Upper lobe of right lung (tissue), 1 donor: Measurements from ENCODE around the gene WWOX. TPM values are rescaled to one million over a fixed set of nuclear protein-coding genes. Genes with fewer than 3 reads are reported as not detected.

Experiments
- ATAC-seq: fragments of 200-7000 bp; cut with Tn5 transposase; one replicate; pipeline ENCODE4 v1.9.1; 2020; ENCODE audit warnings: mild to moderate bottlenecking, moderate library complexity
- DNase-seq: peaks from one replicate; pipeline ENCODE4 v3.0.0-alpha.2; 2020
- H3K27ac ChIP-seq: fragments of 200-600 bp; one replicate; pipeline ENCODE4 v1.8.0; 2022
- H3K27me3 ChIP-seq: fragments of 200-600 bp; one replicate; pipeline ENCODE4 v1.8.0; 2022; ENCODE audit warnings: mild to moderate bottlenecking
- H3K36me3 ChIP-seq: fragments of 200-600 bp; one replicate; pipeline ENCODE4 v1.8.0; 2022
- H3K4me1 ChIP-seq: fragments of 200-600 bp; one replicate; pipeline ENCODE4 v1.8.0; 2022
- H3K4me3 ChIP-seq: fragments of 200-600 bp; one replicate; pipeline ENCODE4 v1.8.0; 2022; ENCODE audit warnings: mild to moderate bottlenecking
- H3K9me3 ChIP-seq: fragments of 200-600 bp; one replicate; pipeline ENCODE4 v1.8.0; 2022
- intact Hi-C: fragments of 100-400 bp; cut with DNase I; formaldehyde crosslinking; loops from one replicate; pipeline ENCODE4 v1.11.0; 2022
- total RNA-seq: library from RNA; stranded (reverse); fragmentation: NEBNext Ultra II Directional; extraction: Animal tissue kit (Norgen Biotek cat#: 25700); gene quantifications from one replicate; pipeline ENCODE4 v1.2.1, GENCODE V29; 2021
- TF ChIP-seq, protein P1 (sequence below): fragments of 200-600 bp; IDR thresholded peaks from one replicate; pipeline ENCODE4 v1.8.0; 2022; ENCODE audit warnings: antibody characterized with exemption
- donor health status: DM: no; HTN: yes; CAD: no; lungs with severe emphysema.

Gene WWOX
- total RNA-seq, 1 donor from 2014 or later: 17.0 TPM

DNA sequence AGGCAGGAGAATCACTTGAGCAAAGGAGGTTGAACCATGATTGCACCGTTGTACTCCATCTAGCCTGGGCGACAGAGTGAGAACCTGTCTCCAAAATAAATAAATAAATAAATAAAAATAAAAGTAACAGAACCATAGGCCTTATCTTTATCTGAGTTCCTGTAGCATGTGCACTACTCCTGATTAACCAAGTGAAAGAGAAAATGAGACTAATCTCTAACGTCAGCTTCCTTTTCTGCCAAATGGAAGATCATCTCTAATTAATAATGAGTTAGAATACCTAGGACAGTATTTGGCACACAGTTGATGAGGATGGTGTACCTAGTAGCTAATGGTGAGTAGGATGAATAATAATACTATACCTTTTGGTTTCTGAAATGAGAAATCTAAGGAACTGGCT lies 520.4 kb downstream of the WWOX start:
- Histone ChIP-seq H3K27me3 (no peaks in the 10 kb centered on the region), H3K4me1 (no peaks in the 10 kb centered on the region), H3K27ac (no peak overlapping the region), H3K4me3 (no peak overlapping the region), H3K9me3 (no peaks in the 10 kb centered on the region), H3K36me3 (no peaks in the 10 kb centered on the region)
- intact Hi-C loops: no loop called here
- no peak for DNase-seq
- TF ChIP-seq, protein P1, sequence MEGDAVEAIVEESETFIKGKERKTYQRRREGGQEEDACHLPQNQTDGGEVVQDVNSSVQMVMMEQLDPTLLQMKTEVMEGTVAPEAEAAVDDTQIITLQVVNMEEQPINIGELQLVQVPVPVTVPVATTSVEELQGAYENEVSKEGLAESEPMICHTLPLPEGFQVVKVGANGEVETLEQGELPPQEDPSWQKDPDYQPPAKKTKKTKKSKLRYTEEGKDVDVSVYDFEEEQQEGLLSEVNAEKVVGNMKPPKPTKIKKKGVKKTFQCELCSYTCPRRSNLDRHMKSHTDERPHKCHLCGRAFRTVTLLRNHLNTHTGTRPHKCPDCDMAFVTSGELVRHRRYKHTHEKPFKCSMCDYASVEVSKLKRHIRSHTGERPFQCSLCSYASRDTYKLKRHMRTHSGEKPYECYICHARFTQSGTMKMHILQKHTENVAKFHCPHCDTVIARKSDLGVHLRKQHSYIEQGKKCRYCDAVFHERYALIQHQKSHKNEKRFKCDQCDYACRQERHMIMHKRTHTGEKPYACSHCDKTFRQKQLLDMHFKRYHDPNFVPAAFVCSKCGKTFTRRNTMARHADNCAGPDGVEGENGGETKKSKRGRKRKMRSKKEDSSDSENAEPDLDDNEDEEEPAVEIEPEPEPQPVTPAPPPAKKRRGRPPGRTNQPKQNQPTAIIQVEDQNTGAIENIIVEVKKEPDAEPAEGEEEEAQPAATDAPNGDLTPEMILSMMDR: no peak
- ATAC-seq: no peak

DNA sequence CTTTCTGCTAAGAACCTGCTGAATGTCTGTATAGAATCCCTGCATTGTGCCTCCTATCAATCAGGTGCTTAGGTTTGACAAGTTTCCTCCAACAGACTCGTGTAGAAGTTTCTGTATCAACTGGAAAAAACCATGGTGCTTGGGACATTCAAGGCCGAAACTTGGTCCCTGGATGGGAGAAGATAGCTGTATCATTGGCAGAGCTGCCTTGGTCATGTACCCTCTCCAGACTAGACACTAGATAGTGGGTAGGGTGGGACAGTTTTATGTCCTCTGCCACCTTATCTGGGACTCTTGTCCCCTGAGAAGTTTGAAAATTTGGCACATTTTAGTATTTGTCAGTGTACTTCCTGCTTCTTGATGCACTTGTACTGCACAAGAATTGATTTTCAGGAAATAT lies 520.8 kb downstream of the WWOX start:
- ATAC-seq (no peak), DNase-seq (no peak)
- intact Hi-C loops: no loop called here
- Histone ChIP-seq H3K4me1 (no peaks in the 10 kb centered on the region), H3K9me3 (no peaks in the 10 kb centered on the region), H3K27me3 (no peaks in the 10 kb centered on the region), H3K36me3 (no peaks in the 10 kb centered on the region), H3K27ac (no peak overlapping the region), H3K4me3 (no peak overlapping the region)
- TF ChIP-seq, protein P1: no peak

DNA sequence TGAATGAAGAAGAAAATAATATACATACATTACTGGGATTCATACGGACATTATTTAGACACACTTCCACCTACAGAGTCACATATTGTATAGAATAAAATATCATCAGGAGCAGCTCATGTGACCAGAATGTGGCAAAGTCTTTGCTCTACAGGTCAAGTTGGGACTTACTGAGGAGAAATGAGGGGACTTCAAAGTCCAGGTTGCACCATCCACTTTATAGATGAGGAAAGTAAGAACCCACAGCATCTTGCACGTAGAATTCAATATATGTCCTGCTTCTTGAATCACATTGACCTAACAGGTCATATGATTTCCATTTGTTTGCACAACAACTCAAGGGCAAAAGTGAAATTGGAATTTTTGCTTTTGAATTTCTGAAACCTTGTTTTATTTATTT lies 524.3 kb downstream of the WWOX start:
- H3K4me3 ChIP-seq: no peak overlapping the region
- no peaks in the 10 kb centered on the region for H3K4me1 ChIP-seq
- no peaks in the 10 kb centered on the region for H3K9me3 ChIP-seq
- DNase-seq (no peak), ATAC-seq (no peak)
- no peaks in the 10 kb centered on the region for H3K27me3 ChIP-seq
- intact Hi-C loops: no loop called here
- TF ChIP-seq, protein P1: no peak
- no peaks in the 10 kb centered on the region for H3K36me3 ChIP-seq
- H3K27ac ChIP-seq: no peak overlapping the region

DNA sequence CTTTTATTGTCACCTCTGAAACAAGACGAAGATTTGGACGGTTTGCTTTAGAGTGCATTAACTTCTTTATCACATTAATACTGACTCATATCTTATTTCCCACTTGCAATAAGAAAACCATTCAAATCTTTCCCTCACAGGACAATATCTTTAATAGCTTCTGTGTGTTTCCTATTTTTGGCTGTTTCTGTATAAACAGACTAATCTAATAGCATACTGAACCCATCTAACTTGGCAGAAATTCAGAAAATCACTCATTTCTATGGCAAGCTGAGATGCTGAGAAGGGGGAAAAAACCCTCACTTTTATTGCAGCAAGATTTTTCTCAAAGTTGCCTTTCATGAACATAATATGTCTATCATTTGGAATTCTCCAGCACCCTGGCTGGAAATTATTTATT lies 524.9 kb downstream of the WWOX start:
- ATAC-seq: no peak
- intact Hi-C loops: no loop called here

DNA sequence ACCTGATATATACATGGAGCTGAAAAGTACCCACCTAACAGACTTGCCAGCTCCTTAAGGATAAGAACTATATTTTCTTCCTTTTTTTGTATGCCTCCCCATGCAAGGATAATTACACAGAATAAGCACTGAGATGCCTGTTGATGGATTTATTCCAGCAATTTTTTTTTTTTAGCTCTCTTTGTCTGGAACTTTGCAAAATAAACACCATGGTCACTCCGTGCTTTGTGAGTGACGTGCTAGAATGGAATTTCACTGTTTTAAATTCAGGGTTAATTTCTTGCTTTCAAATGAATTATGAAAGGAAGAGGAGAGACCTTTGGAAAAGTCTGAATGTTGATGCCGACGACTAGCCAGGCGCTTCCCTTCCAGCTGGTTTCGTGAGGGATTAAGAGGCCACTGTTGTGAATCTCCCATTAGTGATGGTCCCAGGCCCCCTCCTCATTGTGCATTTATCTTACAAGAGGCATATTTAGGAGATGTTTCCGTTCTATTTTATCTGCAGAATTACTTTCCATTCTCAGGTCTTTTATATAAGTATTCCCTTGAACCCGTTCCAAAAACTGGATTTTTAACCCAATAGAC lies 529.1 kb downstream of the WWOX start:
- ATAC-seq: no peak
- Histone ChIP-seq H3K27ac (no peak overlapping the region), H3K4me1 (no peaks in the 10 kb centered on the region), H3K27me3 (no peaks in the 10 kb centered on the region), H3K9me3 (no peaks in the 10 kb centered on the region), H3K36me3 (no peaks in the 10 kb centered on the region), H3K4me3 (no peak overlapping the region)
- TF ChIP-seq, protein P1: no peak
- DNase-seq: no peak
- intact Hi-C loops: no loop called here

More for the DNA sequence above, 524.9 kb downstream of the WWOX start:
- TF ChIP-seq, protein P1: no peak
- H3K36me3 ChIP-seq: no peaks in the 10 kb centered on the region
- no peaks in the 10 kb centered on the region for H3K27me3 ChIP-seq
- DNase-seq: no peak
- no peaks in the 10 kb centered on the region for H3K4me1 ChIP-seq
- H3K4me3 ChIP-seq: no peak overlapping the region
- H3K27ac ChIP-seq: no peak overlapping the region
- no peaks in the 10 kb centered on the region for H3K9me3 ChIP-seq

DNA sequence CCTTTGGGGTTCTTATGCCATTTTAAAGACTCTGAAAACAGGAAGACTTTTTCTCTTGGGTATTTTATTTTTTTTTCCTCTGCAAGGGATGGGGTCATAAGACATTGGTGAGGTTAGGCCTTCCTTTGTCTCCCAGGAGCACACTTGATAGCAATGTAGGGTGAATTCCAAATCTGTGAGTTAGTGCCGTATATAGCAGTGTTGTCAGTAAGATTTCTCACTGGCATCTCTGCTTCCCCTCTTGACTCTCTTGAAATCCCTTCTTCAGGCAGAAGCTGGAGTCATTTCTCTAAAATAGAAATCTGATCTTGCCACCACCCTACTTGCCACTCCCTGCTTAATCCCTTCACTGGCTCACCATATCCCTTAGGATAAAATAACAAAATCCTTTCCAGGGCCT lies 529.7 kb downstream of the WWOX start:
- no peak overlapping the region for H3K27ac ChIP-seq
- no peaks in the 10 kb centered on the region for H3K27me3 ChIP-seq
- H3K36me3 ChIP-seq: no peaks in the 10 kb centered on the region
- no peaks in the 10 kb centered on the region for H3K9me3 ChIP-seq
- intact Hi-C loops: no loop called here
- H3K4me1 ChIP-seq: no peaks in the 10 kb centered on the region
- ATAC-seq: no peak
- DNase-seq: no peak
- no peak overlapping the region for H3K4me3 ChIP-seq
- TF ChIP-seq, protein P1: no peak
